Neural progenitor cell (in vitro differentiated cells): ENCODE measurements around the gene APBB2.

Experiments used
- CTCF ChIP-seq: fragments of 200-600 bp; sonication (generic); IDR thresholded peaks from 2 replicates; pipeline ENCODE4 v1.5.1; 2017; ENCODE audit warnings: antibody characterized with exemption, mild to moderate bottlenecking
- EZH2 ChIP-seq: fragments of 200-600 bp; sonication (generic); IDR thresholded peaks from 2 replicates; pipeline ENCODE4 v1.6.1; 2017; ENCODE audit warnings: antibody characterized with exemption, mild to moderate bottlenecking, moderate library complexity

DNA sequence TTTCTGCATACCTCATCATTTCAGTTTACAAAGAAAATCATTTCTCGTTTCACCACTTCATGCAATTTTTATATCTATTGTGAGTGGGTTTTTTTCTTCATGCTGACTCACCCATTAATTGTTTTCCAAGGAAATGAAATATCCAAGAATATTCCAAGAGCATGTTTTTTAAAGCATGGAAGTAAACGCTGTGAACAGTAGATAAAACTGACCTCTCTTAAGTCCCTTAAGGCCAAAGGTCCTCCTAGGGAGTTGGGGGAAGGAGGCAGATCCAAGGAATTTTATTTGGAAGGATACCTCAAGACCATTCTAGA, 2.6 kb upstream of the APBB2 start:
- TF ChIP-seq CTCF = no peak
- TF ChIP-seq EZH2 = peak; percentile 11
